Peyer's patch (tissue), 4 donors: ENCODE measurements around the gene PTPRF. TPM values are rescaled to one million over a fixed set of nuclear protein-coding genes. Genes with fewer than 3 reads are reported as not detected.
"Not testable (repeated sequence)": the region's sequence is repeated elsewhere in the genome, so short reads cannot be mapped to it uniquely, and the experiment has no call there.

ENCODE experiments used
- DNase-seq, 3 donors: peaks; one replicate each; pipeline ENCODE4 v3.0.0-alpha.2; 2017 to 2019
- H3K27ac ChIP-seq, 4 donors: fragments of 200-600 bp; sonication (generic); one replicate each; pipeline ENCODE4 v1.5.1; 2016 to 2019
- H3K27me3 ChIP-seq, 2 donors: fragments of 200-600 bp; sonication (generic); one replicate each; pipeline ENCODE4 v1.5.1; 2019
- H3K36me3 ChIP-seq, 3 donors: fragments of 200-600 bp; sonication (generic); one replicate each; pipeline ENCODE4 v1.5.1; 2016 to 2019
- H3K4me1 ChIP-seq, 4 donors: fragments of 200-600 bp; sonication (generic); one replicate each; pipeline ENCODE4 v1.5.1; 2016 to 2019
- H3K4me3 ChIP-seq, 4 donors: fragments of 200-600 bp; sonication (generic); 1 replicate in 3 of 4; 2 replicates in 1 of 4; pipeline ENCODE4 v1.5.1; 2016 to 2019; ENCODE audit warnings: mild to moderate bottlenecking in 1 of 4
- H3K9me3 ChIP-seq, 4 donors: fragments of 200-600 bp; sonication (generic); one replicate each; pipeline ENCODE4 v1.5.1; 2016 to 2019; ENCODE audit warnings: mild to moderate bottlenecking in 1 of 4
- CTCF ChIP-seq, 6 experiments: fragments of 450-650 bp in 4 of 6; fragments of 200-600 bp in 2 of 6; sonication (generic) in 1 of 6; IDR thresholded peaks; one replicate each; pipeline ENCODE4 v1.5.1; 2017 to 2019; ENCODE audit warnings: antibody characterized with exemption in 6 of 6, mild to moderate bottlenecking in 3 of 6, moderate library complexity in 1 of 6
- POLR2A ChIP-seq, 2 donors: fragments of 450-650 bp; IDR thresholded peaks; one replicate each; pipeline ENCODE4 v1.5.1; 2017; ENCODE audit warnings: antibody characterized with exemption in 2 of 2, mild to moderate bottlenecking in 2 of 2, moderate library complexity in 2 of 2
- total RNA-seq, 4 donors: library from RNA; depleted of rRNA; stranded (reverse); fragments of >200 nt; gene quantifications; one replicate each; pipeline ENCODE4 v1.1.0, GENCODE V29; 2016

Gene PTPRF
- total RNA-seq, 4 donors from 2014 or later: 149 to 613 (median 528) TPM

GRCh38 chr1:43548285-43549271, 17.9 kb downstream of the PTPRF start:
- H3K36me3 ChIP-seq: peaks cover 0 to 3% (median 0%) of the 10 kb centered on the region in 3 donors
- peaks cover 0 to 99% (median 14%) of the 10 kb centered on the region in 4 donors for H3K4me1 ChIP-seq
- DNase-seq: peak in 1 of 3 donors; percentile 64
- no peaks in the 10 kb centered on the region for H3K9me3 ChIP-seq
- TF ChIP-seq CTCF (IDR thresholded peaks at IDR 0.05) (no peak), POLR2A (IDR thresholded peaks at IDR 0.05) (no peak)
- H3K27ac ChIP-seq: peak overlapping the region in 3 of 4 donors; percentile 76 to 94 (median 86)
- H3K4me3 ChIP-seq: no peak overlapping the region
- H3K27me3 ChIP-seq: no peaks in the 10 kb centered on the region

GRCh38 chr1:43549394-43549793, 18.7 kb downstream of the PTPRF start:
- peak overlapping the region in 3 of 4 donors; percentile 64 to 94 (median 86) for H3K27ac ChIP-seq
- peaks cover 0 to 94% (median 12%) of the 10 kb centered on the region in 4 donors for H3K4me1 ChIP-seq
- H3K27me3 ChIP-seq, DNase-seq, H3K9me3 ChIP-seq: not testable (repeated sequence)
- H3K4me3 ChIP-seq: peak overlapping the region in 1 of 4 donors; percentile 41
- H3K36me3 ChIP-seq: peaks cover 0 to 10% (median 0%) of the 10 kb centered on the region in 3 donors

DNA sequence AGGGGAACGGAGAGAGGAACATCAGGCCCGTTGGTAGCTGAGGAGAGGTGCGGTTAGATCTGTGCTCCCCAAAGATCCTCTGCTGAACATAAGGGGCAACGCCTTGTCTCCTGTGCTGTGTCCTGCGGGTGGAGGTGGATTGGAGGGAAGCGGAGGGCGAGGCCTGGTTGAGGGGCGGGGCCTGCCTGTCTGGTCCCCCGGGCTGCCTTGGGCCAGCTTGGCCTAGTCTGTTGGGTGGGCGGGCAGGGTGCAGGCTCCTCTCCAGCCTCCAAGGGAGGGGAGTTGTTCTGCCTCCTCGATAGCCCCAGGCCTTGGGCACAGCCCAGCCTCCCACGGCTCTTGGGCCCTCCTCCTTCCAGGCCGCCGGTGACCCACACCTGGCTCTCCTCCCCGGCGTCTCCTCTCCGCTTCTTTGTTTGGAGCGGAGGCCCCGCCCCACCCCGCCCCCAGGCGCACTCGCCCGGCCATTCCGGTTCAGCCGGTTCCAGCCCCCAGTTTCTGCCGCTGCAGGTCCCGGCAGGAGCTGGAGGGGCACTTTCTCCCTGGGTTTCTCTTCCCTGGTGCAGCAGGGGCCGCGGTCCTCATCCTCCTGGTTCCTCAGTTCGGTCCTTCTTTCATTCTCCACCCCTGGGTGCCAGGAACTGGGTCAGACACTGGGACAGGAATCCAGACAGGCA, 19.4 kb downstream of the PTPRF start:
- peaks cover 0 to 14% (median 0%) of the 10 kb centered on the region in 3 donors for H3K36me3 ChIP-seq
- peak overlapping the region in 3 of 4 donors; percentile 64 to 94 (median 86) for H3K27ac ChIP-seq
- H3K9me3 ChIP-seq: no peaks in the 10 kb centered on the region
- peak overlapping the region; percentile 0 to 44 (median 37) for H3K4me3 ChIP-seq
- peaks cover 0 to 87% (median 11%) of the 10 kb centered on the region in 4 donors for H3K4me1 ChIP-seq
- peak in 2 of 3 donors; percentile 84 to 93 for DNase-seq
- TF ChIP-seq CTCF (IDR thresholded peaks at IDR 0.05) (no peak), POLR2A (IDR thresholded peaks at IDR 0.05) (peak in 1 of 2 donors; percentile 61)
- no peaks in the 10 kb centered on the region for H3K27me3 ChIP-seq

DNA sequence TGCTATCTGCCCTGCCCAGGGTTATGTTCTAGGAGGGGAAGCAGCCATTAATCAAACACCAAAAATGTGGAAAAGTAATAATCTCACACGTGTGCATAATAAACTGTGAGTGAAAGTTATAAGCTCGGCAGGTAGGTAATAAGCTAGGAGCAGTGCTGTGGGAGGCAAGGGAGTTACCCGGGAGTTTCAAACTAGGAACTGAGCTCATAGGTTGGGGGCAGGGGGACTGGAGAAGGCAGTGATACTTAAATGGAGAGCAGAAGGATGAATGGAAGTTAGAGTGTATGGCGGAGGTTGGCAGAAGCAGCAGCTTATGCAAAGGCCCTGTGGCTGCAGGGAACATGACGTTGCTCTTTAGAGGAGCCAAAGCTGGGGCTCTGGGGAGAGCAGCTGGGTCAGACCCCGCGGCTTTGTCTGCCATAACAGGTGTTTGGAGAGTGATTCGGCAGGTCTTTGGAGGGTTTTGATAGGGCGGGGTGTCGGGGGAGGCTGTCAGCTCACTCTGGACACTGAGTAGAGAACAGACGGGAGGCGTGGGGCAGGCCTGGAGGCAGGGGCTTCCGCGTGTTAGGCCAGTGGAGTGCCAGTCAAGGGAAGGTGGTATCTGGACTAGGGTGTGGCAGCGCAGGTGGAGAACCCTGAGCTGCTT, 20.0 kb downstream of the PTPRF start:
- Histone ChIP-seq H3K9me3 (no peaks in the 10 kb centered on the region), H3K27ac (peak overlapping the region in 3 of 4 donors; percentile 64 to 94 (median 86)), H3K36me3 (peaks cover 0 to 19% (median 0%) of the 10 kb centered on the region in 3 donors), H3K4me3 (peak overlapping the region; percentile 0 to 44 (median 37)), H3K27me3 (no peaks in the 10 kb centered on the region), H3K4me1 (peaks cover 0 to 80% (median 11%) of the 10 kb centered on the region in 4 donors)
- TF ChIP-seq CTCF (IDR thresholded peaks at IDR 0.05) (no peak), POLR2A (IDR thresholded peaks at IDR 0.05) (no peak)
- DNase-seq: no peak

GRCh38 chr1:43551396-43551888, 20.8 kb downstream of the PTPRF start:
- peaks cover 0 to 73% (median 11%) of the 10 kb centered on the region in 4 donors for H3K4me1 ChIP-seq
- H3K36me3 ChIP-seq: peaks cover 0 to 26% (median 0%) of the 10 kb centered on the region in 3 donors
- H3K9me3 ChIP-seq: no peaks in the 10 kb centered on the region
- TF ChIP-seq CTCF (IDR thresholded peaks at IDR 0.05) (no peak), POLR2A (IDR thresholded peaks at IDR 0.05) (no peak)
- H3K4me3 ChIP-seq: no peak overlapping the region
- H3K27me3 ChIP-seq: no peaks in the 10 kb centered on the region
- no peak for DNase-seq
- peak overlapping the region in 2 of 4 donors; percentile 86 to 94 for H3K27ac ChIP-seq
